Measurements from ENCODE around the gene ANO6.

Gene ANO6

DNA sequence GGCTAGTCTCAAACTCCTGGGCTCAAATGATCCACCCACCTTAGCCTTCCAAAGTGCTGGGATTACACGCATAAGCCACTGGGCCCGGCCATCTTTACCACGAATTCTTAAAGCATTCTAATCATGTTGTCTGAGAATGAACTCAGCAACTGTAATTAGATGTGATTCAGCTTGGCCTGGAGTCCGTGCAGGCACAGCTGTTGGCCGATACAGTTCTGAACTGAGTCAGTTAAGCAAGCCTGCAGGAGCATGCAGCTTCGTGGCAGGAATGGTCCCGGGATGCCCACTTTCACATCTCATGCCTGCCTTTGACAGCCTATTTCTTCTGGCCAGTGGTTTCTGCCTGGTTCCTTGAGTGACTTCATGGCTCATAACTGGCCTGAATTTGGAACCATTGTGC lies 194.1 kb downstream of the ANO6 start:
- DNase-seq (ENCODE audit: low spot score) = no peak

DNA sequence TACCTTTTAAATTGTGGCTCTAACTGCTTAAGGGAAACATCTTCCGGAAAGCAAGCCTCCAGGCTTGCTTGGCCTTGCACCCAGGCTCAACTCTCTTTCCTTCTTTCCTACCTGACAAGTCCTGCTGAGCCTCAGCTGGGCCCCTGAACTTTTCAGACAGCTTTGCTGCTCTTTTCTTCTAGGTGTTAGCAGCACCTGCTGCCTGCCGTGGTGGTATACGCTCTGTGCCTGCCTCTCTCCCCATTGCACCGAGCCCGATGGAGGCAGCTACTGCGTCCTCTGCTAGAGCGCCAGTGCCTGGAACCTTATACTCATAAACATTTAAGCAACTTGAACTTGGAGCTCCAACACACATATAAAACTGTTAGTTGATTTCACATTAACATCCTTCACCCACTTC lies 195.7 kb downstream of the ANO6 start:
- no peak for DNase-seq (ENCODE audit: low spot score)
- TF ChIP-seq, protein P1, sequence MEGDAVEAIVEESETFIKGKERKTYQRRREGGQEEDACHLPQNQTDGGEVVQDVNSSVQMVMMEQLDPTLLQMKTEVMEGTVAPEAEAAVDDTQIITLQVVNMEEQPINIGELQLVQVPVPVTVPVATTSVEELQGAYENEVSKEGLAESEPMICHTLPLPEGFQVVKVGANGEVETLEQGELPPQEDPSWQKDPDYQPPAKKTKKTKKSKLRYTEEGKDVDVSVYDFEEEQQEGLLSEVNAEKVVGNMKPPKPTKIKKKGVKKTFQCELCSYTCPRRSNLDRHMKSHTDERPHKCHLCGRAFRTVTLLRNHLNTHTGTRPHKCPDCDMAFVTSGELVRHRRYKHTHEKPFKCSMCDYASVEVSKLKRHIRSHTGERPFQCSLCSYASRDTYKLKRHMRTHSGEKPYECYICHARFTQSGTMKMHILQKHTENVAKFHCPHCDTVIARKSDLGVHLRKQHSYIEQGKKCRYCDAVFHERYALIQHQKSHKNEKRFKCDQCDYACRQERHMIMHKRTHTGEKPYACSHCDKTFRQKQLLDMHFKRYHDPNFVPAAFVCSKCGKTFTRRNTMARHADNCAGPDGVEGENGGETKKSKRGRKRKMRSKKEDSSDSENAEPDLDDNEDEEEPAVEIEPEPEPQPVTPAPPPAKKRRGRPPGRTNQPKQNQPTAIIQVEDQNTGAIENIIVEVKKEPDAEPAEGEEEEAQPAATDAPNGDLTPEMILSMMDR (IDR thresholded peaks at IDR 0.05; ENCODE audit: extremely low read depth, insufficient read depth, missing control alignments) = no peak
- in situ Hi-C loops (cut with MboI; ENCODE audit: low pct_unique_long_range_greater_than_20kb, low sequenced_read_pairs, unreplicated experiment) = no loop called here

More for the DNA sequence above, 194.1 kb downstream of the ANO6 start:
- TF ChIP-seq, protein P1 (IDR thresholded peaks at IDR 0.05; ENCODE audit: extremely low read depth, insufficient read depth, missing control alignments) = no peak
- in situ Hi-C loops (cut with MboI; ENCODE audit: low pct_unique_long_range_greater_than_20kb, low sequenced_read_pairs, unreplicated experiment) = no loop called here

DNA sequence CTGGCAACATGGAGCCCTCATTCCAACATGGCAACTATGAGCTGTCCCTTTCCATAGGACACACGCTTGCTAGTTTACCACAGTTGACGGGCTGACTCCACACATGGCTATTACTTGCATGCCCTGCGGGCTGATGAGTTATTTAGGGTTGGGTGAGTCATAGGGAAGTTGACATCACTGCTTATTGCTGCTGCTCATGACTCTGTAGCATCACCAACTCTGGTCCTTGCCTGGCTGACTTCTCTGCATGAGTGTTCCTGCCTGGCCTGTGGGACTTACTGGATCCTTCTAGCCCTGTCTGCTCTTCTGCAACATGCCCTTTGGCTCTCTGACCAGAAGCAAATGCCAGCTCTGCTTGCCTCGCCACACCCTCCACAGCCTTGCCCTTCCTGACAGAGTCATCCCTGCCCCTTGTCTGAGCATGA lies 199.5 kb downstream of the ANO6 start:
- DNase-seq (ENCODE audit: low spot score) = peak; percentile 60
- in situ Hi-C loops (cut with MboI; ENCODE audit: low pct_unique_long_range_greater_than_20kb, low sequenced_read_pairs, unreplicated experiment) = no loop called here

DNA sequence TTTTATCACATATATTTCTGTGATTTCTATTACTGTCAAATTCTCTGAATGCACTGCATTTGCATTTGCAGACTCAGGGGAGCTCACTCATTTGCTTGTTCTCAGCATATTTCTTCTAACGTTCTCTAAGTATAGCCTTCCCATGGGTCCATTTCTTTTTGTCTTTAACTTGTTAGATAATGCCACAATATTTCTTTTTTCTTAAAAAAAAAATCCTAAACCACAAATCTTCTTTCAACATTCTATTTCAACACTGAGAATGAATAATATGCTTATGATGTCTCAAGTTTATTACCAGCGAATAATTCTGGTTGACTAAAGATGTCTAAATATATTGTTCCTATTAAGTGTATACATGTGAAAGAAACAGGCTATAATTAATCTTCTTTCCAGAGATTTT lies 200.2 kb downstream of the ANO6 start:
- in situ Hi-C loops (cut with MboI; ENCODE audit: low pct_unique_long_range_greater_than_20kb, low sequenced_read_pairs, unreplicated experiment) = no loop called here
- TF ChIP-seq, protein P1 (IDR thresholded peaks at IDR 0.05; ENCODE audit: extremely low read depth, insufficient read depth, missing control alignments) = no peak
- DNase-seq (ENCODE audit: low spot score) = no peak

More for the DNA sequence above, 199.5 kb downstream of the ANO6 start:
- TF ChIP-seq, protein P1 (IDR thresholded peaks at IDR 0.05; ENCODE audit: extremely low read depth, insufficient read depth, missing control alignments) = no peak

DNA sequence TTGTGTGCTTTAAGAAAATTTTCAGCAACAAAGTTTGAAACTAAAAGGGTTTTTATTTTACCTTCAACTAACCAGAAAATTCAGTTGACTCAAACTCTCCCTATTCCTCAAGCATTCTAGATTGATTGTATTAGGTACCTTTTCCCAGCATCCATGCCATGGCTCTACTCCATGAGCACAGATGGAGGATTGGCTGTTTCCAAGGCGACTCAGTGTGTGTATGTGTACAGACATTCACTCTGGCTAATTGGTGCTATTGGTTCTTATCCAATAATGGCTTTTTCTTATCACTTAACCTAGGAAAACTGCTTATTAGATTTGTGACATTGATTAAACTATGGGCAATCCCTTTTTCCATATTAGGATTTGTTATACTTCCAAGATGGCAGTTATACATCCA lies 202.6 kb downstream of the ANO6 start:
- in situ Hi-C loops (cut with MboI; ENCODE audit: low pct_unique_long_range_greater_than_20kb, low sequenced_read_pairs, unreplicated experiment) = no loop called here
- TF ChIP-seq, protein P1 (IDR thresholded peaks at IDR 0.05; ENCODE audit: extremely low read depth, insufficient read depth, missing control alignments) = no peak
- DNase-seq (ENCODE audit: low spot score) = no peak

DNA sequence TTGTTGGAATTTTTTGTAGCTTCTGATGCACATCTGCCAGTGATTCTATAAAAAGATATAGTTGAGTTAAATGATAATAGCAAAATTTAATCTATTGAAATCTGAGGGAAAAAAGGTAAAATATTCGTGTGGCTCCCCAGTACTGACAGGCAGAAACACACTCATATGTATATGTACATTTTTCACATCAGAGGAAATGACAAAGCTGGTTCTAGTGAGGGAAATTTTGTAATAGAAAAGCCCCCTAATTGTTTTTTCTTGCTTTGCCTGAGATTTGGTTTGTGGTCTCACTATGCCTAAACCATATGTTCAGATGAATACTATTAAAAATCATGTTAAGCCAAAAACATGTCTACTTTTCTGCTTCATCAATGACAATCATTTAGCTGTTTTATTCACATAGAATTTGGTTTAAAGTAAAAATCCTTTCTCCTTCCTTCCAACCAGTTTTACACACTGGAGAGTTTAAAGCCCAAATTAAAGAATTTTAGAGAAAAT lies 203.5 kb downstream of the ANO6 start:
- in situ Hi-C loops (cut with MboI; ENCODE audit: low pct_unique_long_range_greater_than_20kb, low sequenced_read_pairs, unreplicated experiment) = no loop called here
- TF ChIP-seq, protein P1 (IDR thresholded peaks at IDR 0.05; ENCODE audit: extremely low read depth, insufficient read depth, missing control alignments) = no peak
- peak; percentile 12 for DNase-seq (ENCODE audit: low spot score)

DNA sequence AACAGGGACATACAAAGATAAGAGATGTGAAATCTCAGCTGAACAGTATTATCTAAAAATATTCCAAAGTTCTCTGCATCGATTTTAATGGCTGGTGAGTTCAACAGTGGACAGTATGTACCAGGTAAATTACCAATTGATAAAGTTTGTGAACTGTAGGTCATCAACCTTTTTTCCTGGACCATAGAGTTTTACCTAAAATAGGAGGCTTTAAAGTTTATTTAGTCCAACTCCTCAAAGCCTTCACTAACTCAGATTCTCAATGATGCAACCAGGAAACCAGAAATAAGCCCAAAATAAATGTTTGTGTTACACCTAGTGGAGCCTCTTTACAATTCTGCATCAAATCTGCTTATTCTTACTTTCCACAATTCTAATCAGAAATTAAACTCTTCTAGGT lies 205.8 kb downstream of the ANO6 start:
- TF ChIP-seq, protein P1 (IDR thresholded peaks at IDR 0.05; ENCODE audit: extremely low read depth, insufficient read depth, missing control alignments) = no peak
- in situ Hi-C loops (cut with MboI; ENCODE audit: low pct_unique_long_range_greater_than_20kb, low sequenced_read_pairs, unreplicated experiment) = no loop called here
- DNase-seq (ENCODE audit: low spot score) = no peak

All from GM13977 (cell line).